ENCODE measurements around the gene LNX1.

DNA sequence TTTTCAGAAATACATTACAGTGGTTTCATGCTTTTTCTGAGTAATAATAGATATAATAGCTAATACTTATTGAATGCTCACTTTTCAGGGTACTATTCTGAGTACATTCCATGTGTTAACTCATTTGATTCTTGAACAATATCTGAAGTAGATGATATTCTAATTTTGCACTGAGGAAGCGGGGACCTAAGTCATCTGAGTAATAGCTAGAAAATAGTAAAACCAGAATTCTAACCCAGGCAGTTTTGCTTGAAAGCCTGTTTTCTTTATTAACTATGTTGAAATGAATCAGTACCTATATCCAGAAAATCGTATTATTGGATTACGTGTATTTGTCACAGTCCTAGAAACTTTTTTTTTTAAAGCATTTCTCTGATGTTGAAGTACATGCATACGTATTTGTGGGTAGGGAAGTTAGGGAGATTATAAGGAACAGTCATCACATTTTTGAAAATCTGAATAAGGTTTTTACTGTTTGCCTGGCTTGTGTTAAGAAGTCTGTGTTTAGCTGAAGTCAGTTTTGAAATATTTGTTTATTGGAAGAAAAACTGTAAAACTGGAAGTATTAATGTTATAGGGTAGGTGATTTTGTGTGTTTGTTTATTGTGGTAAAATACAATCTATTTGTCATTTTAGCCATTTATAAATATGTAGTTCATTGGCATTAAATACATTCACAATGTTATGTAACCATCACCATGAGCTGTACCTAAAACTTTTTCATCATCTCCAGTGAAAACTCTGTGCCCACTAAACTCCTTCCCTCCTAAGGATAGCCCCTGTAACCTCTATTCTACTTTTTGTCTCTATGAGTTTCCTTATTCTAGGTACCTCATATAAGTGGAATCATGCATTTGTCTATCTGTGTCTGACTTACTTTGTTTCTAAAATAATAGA lies 158.5 kb downstream of the LNX1 start:
- TF ChIP-seq EZH2 (IDR thresholded peaks at IDR 0.05; ENCODE audit: insufficient read depth, poor library complexity, severe bottlenecking), result no peak
- no peak for TF ChIP-seq EZH2phosphoT487 (IDR thresholded peaks at IDR 0.05; ENCODE audit: insufficient read depth, low read depth)
